Stimulated activated CD8-positive, alpha-beta memory T cell treated with anti-CD3 and anti-CD28 coated beads, Interleukin-7, amount 100 ng/mL, for 1 hour (primary cell): ENCODE data around the gene DSC3.

Experiments used
- DNase-seq, 2 donors: peaks; one replicate each; pipeline ENCODE4 v3.0.0-alpha.2; 2020; ENCODE audit warnings: low read depth in 2 of 2

Gene DSC3

DNA sequence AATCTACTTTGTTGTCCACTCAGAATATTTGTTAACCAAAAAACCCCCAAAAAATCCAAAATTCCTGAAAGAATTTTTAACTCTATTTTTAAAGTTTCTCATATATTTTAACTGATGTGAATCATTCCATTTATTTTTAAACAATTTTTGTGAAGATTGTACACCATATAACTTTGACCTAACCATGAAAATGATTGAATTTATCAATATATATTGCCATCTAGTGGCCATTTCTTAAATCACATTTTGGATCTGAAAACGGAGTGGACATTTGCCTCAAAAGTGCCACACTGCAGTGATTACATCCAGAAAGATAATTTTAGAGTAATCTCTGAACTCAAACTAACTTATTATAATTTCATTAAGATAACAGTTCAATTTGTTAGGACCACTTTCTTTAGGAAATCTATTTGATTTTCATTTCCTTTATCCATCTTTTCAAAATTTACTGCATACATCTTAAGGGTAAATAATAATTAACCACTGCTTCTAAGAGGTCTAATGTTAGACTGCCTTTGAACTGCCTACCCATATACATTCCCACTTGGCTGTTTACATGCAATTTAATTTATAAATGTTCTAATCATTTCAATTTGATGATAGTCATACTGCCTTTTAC lies 71.1 kb downstream of the DSC3 start:
- DNase-seq = no peak

DNA sequence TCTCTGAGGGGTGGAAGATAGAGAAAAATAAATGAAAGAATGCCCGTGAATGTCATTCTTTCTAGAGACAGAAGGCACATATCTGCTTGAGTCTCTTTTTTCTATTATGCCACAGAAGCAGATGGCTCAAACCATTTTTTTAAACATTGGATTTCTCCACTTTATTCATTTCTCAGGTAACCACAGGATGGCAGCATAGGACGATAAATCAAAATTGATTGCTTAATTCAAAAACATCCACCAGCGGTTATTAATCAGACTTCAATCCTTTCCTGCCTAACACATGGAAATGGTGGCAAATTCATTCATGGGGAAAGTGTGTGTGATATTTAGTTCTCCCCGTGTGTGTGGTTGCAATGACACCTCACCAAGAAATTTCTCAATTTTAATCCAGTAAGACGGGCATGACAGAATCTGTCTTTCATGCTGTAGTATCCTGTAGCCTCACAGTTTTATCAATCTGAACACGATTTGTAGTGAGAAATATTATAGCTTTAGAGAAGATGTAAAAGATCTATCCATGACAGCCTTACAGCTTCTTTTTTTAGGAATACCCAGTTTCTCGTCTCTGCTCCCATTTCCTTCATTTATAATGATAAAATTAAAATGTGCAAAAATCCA lies 72.2 kb downstream of the DSC3 start:
- no peak for DNase-seq

DNA sequence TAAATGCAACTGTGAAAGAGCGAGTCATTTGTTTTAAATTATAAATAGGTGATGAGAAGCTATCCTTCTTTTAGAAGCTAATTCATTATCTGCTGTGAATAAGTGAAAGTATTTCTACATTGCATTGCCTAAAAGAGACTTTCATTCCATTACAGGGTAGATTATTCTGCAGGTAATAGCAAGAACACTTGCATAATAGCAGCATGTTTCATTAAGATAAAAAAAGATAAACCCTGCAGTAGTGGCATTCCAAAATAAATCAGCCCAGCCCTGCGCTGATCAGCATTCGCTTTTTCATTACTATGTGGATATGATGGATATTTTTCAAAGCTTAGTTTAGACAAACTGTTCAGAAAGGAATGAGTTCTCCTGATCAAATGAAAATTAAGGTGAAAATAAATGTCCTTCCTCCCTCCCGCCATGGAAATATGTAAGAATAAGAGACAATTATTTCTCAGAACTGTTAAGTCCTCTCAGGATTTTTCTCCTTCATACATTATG lies 72.8 kb downstream of the DSC3 start:
- DNase-seq = no peak

DNA sequence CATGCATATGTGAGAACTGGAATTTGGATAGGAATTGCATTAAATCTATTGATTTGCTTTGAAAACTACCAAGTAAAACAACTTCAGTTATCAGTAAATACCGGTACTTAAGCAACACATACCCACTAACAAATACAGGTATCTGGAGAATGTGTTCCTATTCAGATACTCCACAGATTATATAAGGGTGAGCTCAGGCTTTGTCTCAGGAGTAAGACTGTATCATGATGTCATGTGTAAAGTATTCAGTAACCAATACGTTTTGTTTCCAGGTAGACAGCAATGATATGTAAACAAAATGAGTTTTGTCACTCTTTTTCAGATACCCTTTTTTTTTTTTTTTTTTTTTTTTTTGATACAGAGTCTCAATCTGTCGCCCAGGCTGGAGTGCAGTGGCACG lies 74.8 kb downstream of the DSC3 start:
- DNase-seq = no peak

DNA sequence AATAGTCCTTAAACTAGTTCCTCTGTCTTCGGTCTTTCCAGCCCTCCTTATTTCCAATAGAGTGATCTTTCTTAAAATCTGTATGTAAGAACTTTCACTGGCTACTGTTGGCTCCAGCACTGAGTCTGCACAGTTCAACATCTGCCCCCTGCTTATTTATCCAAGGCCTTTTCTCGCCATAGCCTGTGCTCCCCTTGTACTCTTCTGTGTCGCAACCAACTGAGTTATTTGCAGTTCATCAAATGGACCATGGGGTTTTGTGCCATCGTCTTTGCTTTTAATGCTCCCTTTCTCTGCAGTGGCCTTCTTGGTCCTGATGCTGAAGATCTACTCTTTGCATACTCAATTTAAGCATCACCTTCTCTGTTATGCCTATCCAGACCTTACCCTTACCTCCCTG lies 77.3 kb downstream of the DSC3 start:
- no peak for DNase-seq

GRCh38 chr18:30960661-30961060 lies 81.9 kb downstream of the DSC3 start:
- no peak for DNase-seq

- no peak for DNase-seq
Measured at GRCh38 chr18:30957066-30957465, 85.5 kb downstream of the DSC3 start.

- DNase-seq = no peak
Measured at GRCh38 chr18:30954262-30954661, 88.3 kb downstream of the DSC3 start.

- DNase-seq = no peak
Measured at GRCh38 chr18:30945761-30946160, 96.8 kb downstream of the DSC3 start.

DNA sequence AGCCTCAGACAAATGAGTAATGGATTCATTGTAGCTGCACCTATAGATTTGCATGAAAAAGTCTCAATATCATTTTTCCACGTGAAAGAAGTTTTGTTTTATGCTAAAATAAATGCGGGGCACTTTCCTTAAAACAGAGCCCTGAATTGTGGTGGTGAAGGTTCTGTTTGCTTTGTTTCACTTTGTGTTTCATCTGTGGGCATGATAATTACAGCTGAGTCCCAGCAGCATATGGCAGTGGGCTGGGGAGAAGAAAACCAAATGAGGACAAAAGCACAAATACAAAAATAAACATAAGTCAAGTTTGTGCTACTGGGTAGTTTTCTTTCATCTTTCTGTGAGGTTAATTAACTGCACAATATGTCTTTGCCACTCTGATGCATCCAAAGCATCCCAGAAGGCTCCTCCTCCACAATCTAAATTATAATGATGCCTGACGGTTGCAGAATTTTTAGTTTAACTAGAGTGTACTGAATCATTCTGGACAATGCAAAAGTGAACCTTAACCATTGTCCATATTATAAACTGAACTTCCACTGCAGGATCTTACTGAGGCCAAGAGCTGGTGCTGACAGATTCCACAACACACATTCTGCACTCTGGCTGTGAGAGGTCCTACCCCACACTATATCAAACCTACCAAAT lies 97.6 kb downstream of the DSC3 start:
- no peak for DNase-seq

GRCh38 chr18:30940952-30941539 lies 101.5 kb downstream of the DSC3 start:
- DNase-seq = no peak
